Thymus (tissue), 11 donors: Measurements from ENCODE around the gene CA10. TPM values are rescaled to one million over a fixed set of nuclear protein-coding genes. Genes with fewer than 3 reads are reported as not detected.

Experiments used
- DNase-seq, 9 donors: peaks; one replicate each; pipeline ENCODE4 v3.0.0-alpha.2; 2013; ENCODE audit warnings: low spot score in 9 of 9, low read depth in 6 of 9, missing footprints in 1 of 9
- H3K27ac ChIP-seq, 2 donors: one replicate each; pipeline ENCODE4 v1.5.1; 2013; ENCODE audit warnings: control low read depth in 1 of 2, low read depth in 1 of 2, low read length in 1 of 2, mild to moderate bottlenecking in 1 of 2, moderate library complexity in 1 of 2
- H3K27me3 ChIP-seq, 2 donors: one replicate each; pipeline ENCODE4 v1.5.1; 2013; ENCODE audit warnings: low read length in 1 of 2; ENCODE audit not compliant: control insufficient read depth in 2 of 2, insufficient read depth in 1 of 2
- H3K36me3 ChIP-seq, 2 donors: one replicate each; pipeline ENCODE4 v1.5.1; 2013; ENCODE audit warnings: low read length in 1 of 2, mild to moderate bottlenecking in 1 of 2, moderate library complexity in 1 of 2; ENCODE audit not compliant: control insufficient read depth in 2 of 2, insufficient read depth in 2 of 2
- H3K4me1 ChIP-seq, 2 donors: one replicate each; pipeline ENCODE4 v1.5.1; 2013; ENCODE audit warnings: low read length in 2 of 2; ENCODE audit not compliant: control insufficient read depth in 2 of 2, insufficient read depth in 2 of 2
- H3K4me3 ChIP-seq, 2 donors: one replicate each; pipeline ENCODE4 v1.5.1; 2013; ENCODE audit warnings: low read length in 2 of 2, control low read depth in 1 of 2, mild to moderate bottlenecking in 1 of 2
- H3K9me3 ChIP-seq, 2 donors: one replicate each; pipeline ENCODE4 v1.5.1; 2013; ENCODE audit warnings: low read length in 1 of 2, mild to moderate bottlenecking in 1 of 2; ENCODE audit not compliant: control insufficient read depth in 2 of 2, insufficient read depth in 1 of 2
- WGBS: extraction: QIAGEN DNeasy Blood & Tissue Kit; methylation state at CpG from one replicate; pipeline ENCODE4 v1.1.7; 2013; 5-methylcytosine and 5-hydroxymethylcytosine counted together
- polyA plus RNA-seq: library from polyadenylated mRNA; stranded (reverse); fragments of 200-250 nt; gene quantifications from one replicate; pipeline ENCODE4 v1.2.3, GENCODE V29; 2013
- total RNA-seq: library from RNA; stranded (reverse); fragments of 120-200 nt; gene quantifications from one replicate; pipeline ENCODE4 v1.2.4, GENCODE V29; 2013
- donor health status: healthy.

Gene CA10
- total and polyA plus RNA-seq, 2 donors, result 0.25 to 0.61 TPM

DNA sequence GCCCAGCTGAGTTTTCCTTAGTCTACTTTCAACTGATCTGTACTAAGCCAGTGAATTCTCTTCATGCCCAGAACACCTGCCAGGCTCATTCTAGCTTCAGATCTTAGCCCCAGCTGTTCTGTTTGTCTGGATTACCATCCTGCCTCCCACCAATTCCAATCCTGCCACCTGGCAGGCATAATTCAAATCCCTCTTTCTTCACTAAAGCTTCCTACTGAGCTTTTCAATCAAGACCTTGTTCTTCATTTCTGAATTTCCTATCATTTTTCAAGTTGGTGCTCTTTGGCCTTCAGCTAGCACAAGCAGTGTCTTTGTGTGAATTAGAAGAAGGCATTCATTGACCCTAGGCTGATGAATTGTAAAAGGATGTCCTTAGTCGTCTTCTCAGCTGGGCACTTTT, 540.5 kb downstream of the CA10 start:
- 90% methylated on average over 1 of the region's 1 CpG for WGBS
- no peaks in the 10 kb centered on the region for H3K9me3 ChIP-seq
- H3K27me3 ChIP-seq, result no peaks in the 10 kb centered on the region

DNA sequence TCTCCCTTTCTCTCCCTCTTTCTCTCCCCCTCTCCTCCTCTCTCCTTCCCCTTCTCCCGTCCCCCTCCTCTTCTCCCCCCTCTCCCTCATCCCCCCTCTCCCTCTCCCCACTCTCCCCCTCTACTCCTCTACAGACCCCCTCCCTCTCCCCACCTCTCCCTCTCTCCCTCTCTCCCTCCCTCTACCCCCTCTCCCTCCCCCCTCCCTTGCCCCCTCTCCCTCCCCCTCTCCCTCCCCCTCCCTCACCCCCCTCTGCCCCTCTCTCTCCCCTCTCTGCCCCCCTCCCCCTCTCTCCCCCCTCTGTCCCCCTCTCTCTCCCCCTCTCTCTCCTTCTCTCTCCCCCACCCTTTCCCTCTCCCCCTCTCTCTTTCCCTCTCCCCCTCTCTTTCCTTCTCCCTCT, 545.3 kb downstream of the CA10 start:
- no peak overlapping the region for H3K4me3 ChIP-seq
- H3K27me3 ChIP-seq, result no peaks in the 10 kb centered on the region
- no peaks in the 10 kb centered on the region for H3K9me3 ChIP-seq
- 83% methylated on average over 1 of the region's 1 CpG for WGBS
- H3K4me1 ChIP-seq, result no peaks in the 10 kb centered on the region
- no peak for DNase-seq
- H3K36me3 ChIP-seq, result no peaks in the 10 kb centered on the region
- H3K27ac ChIP-seq, result no peak overlapping the region

More for the DNA sequence above, 540.5 kb downstream of the CA10 start:
- Histone ChIP-seq H3K27ac (no peak overlapping the region), H3K4me1 (no peaks in the 10 kb centered on the region), H3K4me3 (no peak overlapping the region), H3K36me3 (no peaks in the 10 kb centered on the region)
- DNase-seq, result no peak

DNA sequence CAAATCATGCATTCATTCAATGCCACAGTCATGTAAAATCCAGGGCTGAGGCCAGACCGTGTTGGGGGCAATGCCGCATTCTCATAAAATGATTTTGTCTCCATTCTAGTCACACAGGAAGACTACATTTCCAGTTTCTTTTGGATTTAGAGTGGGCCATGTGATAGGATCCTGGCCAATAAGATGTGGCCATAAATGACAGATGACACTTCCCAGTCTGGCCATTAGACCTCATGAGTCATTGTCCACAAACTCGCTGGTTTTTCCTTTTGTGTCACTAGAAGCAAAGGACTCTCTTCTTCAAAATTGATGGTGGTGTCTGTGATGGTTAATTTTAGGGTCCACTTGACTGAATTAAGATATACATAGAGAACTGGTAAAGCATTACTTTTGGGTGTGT, 545.8 kb downstream of the CA10 start:
- Histone ChIP-seq H3K9me3 (no peaks in the 10 kb centered on the region), H3K4me1 (no peaks in the 10 kb centered on the region), H3K4me3 (no peak overlapping the region), H3K27ac (no peak overlapping the region), H3K36me3 (no peaks in the 10 kb centered on the region), H3K27me3 (no peaks in the 10 kb centered on the region)
- no peak for DNase-seq
- WGBS, result 91% methylated on average over 3 of the region's 3 CpGs

DNA sequence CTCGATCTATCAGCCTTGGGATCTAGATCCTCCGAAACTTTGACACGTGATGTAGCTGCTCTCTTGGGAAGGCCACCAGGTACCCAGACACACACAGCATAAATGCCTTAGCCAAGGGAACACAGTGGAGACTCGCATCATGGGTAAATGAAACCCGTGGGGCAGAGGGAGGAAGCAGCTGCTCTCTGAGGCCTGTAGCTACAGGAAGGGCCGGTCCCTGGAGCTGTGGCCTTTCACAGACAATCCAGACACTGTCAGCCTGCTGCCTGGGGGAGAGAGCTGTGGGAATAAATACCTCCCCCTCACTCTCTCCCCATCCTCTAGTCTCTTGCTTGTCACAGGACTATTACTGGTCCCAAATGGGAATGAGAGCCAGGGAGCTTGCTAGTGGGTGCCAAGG, 546.9 kb downstream of the CA10 start:
- no peaks in the 10 kb centered on the region for H3K36me3 ChIP-seq
- H3K9me3 ChIP-seq, result no peaks in the 10 kb centered on the region
- no peaks in the 10 kb centered on the region for H3K27me3 ChIP-seq
- H3K4me3 ChIP-seq, result no peak overlapping the region
- no peak for DNase-seq
- WGBS, result 60% methylated on average over 6 of the region's 6 CpGs
- H3K27ac ChIP-seq, result no peak overlapping the region
- H3K4me1 ChIP-seq, result no peaks in the 10 kb centered on the region

DNA sequence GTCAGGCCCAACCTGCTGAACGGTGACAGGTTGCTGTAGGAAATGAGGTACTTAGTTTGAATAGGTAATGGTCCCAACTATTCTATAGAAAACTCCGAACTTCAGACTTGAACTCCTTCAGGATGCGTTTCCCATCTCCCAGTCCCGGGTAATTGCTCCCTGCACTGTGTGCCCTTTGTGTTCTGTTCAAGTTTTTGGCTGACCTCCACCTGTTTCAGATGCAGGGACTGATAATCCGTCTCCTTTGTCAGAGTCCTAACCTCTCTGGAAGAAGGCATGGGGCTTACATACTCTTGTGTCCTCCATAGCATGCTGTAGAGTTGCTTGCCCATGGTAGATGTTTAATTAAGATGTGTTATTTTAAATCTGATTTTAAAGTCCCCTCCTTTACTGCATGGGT, 547.7 kb downstream of the CA10 start:
- H3K27me3 ChIP-seq, result no peaks in the 10 kb centered on the region
- 95% methylated on average over 5 of the region's 5 CpGs for WGBS
- no peaks in the 10 kb centered on the region for H3K4me1 ChIP-seq
- no peaks in the 10 kb centered on the region for H3K36me3 ChIP-seq
- no peaks in the 10 kb centered on the region for H3K9me3 ChIP-seq
- H3K4me3 ChIP-seq, result no peak overlapping the region
- DNase-seq, result no peak
- H3K27ac ChIP-seq, result no peak overlapping the region

DNA sequence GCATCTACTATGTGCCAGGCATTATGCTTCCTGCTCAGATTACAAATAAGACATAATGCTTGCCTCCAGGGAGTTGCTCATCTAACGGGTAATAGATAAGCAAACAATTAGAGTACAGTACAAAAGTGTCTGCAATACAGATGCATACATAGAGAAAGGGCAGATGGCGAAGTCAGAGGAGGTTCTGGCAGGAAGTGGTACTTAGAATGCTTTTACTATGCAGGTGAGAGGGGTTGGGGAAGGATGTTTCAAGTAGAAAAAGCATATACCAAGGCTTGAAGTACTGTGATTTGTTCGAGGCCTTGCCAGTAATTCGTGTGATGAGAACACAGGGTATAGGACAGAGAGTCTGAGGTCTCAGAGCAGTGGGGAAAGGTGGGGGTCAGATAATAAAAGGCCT, 548.4 kb downstream of the CA10 start:
- H3K9me3 ChIP-seq, result no peaks in the 10 kb centered on the region
- H3K27me3 ChIP-seq, result no peaks in the 10 kb centered on the region
- 82% methylated on average over 4 of the region's 4 CpGs for WGBS
- H3K27ac ChIP-seq, result no peak overlapping the region
- no peaks in the 10 kb centered on the region for H3K36me3 ChIP-seq
- no peak overlapping the region for H3K4me3 ChIP-seq
- H3K4me1 ChIP-seq, result no peaks in the 10 kb centered on the region
- no peak for DNase-seq

DNA sequence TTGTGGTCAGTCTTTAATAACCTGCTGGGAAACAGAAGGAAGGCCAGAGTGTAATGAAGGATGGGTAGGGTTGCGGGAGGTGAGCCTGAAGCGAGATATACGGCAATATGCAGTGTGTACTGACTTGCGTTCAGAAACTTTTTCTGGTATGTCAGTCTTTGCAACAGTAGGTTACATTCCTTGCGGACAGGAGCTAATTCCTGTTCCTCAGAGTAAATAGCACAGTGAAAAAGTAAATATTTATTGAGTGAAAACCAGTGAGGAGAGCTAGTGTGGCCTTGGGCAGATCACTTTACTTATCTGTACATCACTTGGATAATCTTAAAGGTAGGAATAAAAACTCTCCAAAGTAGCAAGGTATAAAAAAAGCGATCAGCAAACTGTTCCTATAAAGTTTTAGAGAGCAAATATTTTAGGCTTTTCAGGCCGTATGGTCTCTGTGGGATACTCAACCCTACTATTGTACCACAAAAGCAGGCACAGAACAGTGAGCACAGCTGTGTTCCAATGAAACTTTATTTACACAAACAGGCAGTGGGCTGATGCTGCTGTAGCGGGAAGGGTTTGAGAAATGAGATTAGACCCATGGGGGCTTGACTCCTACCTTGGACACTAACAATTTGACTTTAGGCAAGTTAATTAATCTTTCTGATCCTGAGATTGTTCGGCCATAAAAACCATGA, 550.1 kb downstream of the CA10 start:
- Histone ChIP-seq H3K27me3 (no peaks in the 10 kb centered on the region), H3K4me1 (no peaks in the 10 kb centered on the region), H3K4me3 (no peak overlapping the region), H3K9me3 (no peaks in the 10 kb centered on the region), H3K36me3 (no peaks in the 10 kb centered on the region), H3K27ac (no peak overlapping the region)
- 95% methylated on average over 9 of the region's 9 CpGs for WGBS
- DNase-seq, result no peak

DNA sequence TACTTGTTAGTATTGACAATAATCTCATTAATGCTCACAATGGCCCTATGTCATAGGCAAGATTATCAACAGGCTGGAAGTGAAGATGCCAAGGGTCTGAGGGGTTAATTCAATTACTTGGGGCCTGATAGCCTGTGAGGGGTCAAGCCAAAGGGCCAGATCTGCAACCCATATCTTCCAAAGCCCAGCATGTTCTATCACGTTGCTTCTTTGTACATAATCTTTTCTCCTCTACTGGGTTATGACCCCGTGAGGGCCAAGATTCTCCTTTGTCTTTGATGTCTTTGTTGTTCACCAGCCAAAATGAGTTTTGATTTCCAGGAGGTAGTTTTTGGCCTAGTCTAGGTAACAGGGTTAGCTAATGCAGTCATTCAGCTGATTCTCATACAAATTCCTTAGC, 551.0 kb downstream of the CA10 start:
- Histone ChIP-seq H3K9me3 (no peaks in the 10 kb centered on the region), H3K27me3 (no peaks in the 10 kb centered on the region), H3K27ac (no peak overlapping the region), H3K4me3 (no peak overlapping the region), H3K36me3 (no peaks in the 10 kb centered on the region), H3K4me1 (no peaks in the 10 kb centered on the region)
- WGBS, result 84% methylated on average over 2 of the region's 2 CpGs
- no peak for DNase-seq

DNA sequence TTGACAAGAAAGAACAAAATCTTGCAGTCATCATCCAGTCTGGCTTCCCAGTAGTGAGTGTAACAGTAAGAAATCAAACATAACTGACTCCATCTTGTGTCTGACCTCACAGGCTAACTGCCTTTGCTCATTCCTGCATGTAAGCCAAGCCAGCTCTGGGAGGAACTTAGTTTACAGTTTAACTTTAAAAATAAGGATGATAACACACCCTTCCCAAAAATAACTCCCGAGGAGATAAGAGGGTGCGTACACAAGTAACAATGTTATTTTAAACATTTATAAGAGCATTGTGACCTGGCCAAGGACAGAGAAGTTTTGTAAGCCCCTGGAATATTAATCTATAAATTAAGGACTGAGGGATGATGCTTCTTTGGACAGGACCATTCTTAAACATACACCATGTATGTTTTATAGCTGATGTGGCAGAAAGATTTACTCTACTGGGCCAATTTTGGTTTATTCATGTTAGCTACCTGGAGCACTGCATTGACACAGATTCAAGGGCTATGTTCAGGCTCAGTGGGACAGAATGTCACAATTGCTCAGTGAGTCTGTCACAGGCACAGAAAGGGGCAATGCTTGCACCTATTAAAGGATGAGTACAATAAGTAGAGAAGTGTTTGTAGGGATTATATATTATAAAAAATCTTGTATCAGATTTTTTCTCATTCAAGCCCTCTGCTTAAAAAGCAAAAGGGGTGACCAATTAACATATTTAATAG, 554.1 kb downstream of the CA10 start:
- WGBS, result 97% methylated on average over 2 of the region's 2 CpGs
- Histone ChIP-seq H3K4me1 (no peaks in the 10 kb centered on the region), H3K4me3 (no peak overlapping the region), H3K27me3 (no peaks in the 10 kb centered on the region), H3K36me3 (no peaks in the 10 kb centered on the region), H3K9me3 (no peaks in the 10 kb centered on the region), H3K27ac (no peak overlapping the region)
- no peak for DNase-seq
